ENCODE measurements around the gene ZNF425. TPM values are rescaled to one million over a fixed set of nuclear protein-coding genes. Genes with fewer than 3 reads are reported as not detected.

ZNF425 gene
- total RNA-seq, 1 experiment from 2014 or later: 3.0 TPM

GRCh38 chr7:149136118-149136517 is 10.0 kb upstream of the ZNF425 start:
- Histone ChIP-seq H3K36me3 (ENCODE audit: control insufficient read depth, insufficient read depth, low read length) (no peaks in the 10 kb centered on the region), H3K4me1 (ENCODE audit: control insufficient read depth, insufficient read depth, low read length) (no peaks in the 10 kb centered on the region), H3K4me3 (ENCODE audit: low read depth in 2 of 2, low read length in 2 of 2) (no peak overlapping the region), H3K27me3 (ENCODE audit: control insufficient read depth, insufficient read depth, low read length) (no peaks in the 10 kb centered on the region), H3K9me3 (ENCODE audit: control insufficient read depth, insufficient read depth, low read depth, low read length) (no peaks in the 10 kb centered on the region), H3K27ac (ENCODE audit: low read length) (no peak overlapping the region)
- no peak for ATAC-seq
- CTCF ChIA-PET: interaction anchor here (0.6 kb wide), 1 partner anchor 9 kb away, joined by 4 read pairs; no protein-coding TSS in a partner anchor
- in situ Hi-C loops (cut with HindIII; ENCODE audit: low pct_unique_long_range_greater_than_20kb, low sequenced_read_pairs): no loop called here
- no TSS peak for BruUV-seq (replicated peaks)
- TF ChIP-seq, protein P1, sequence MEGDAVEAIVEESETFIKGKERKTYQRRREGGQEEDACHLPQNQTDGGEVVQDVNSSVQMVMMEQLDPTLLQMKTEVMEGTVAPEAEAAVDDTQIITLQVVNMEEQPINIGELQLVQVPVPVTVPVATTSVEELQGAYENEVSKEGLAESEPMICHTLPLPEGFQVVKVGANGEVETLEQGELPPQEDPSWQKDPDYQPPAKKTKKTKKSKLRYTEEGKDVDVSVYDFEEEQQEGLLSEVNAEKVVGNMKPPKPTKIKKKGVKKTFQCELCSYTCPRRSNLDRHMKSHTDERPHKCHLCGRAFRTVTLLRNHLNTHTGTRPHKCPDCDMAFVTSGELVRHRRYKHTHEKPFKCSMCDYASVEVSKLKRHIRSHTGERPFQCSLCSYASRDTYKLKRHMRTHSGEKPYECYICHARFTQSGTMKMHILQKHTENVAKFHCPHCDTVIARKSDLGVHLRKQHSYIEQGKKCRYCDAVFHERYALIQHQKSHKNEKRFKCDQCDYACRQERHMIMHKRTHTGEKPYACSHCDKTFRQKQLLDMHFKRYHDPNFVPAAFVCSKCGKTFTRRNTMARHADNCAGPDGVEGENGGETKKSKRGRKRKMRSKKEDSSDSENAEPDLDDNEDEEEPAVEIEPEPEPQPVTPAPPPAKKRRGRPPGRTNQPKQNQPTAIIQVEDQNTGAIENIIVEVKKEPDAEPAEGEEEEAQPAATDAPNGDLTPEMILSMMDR (IDR thresholded peaks at IDR 0.05): no peak
- TF ChIP-seq TCF7L2 (IDR thresholded peaks at IDR 0.05; ENCODE audit: low read depth, low read length) (no peak), POLR2AphosphoS5 (IDR thresholded peaks at IDR 0.05; ENCODE audit: low read depth, low read length) (no peak), REST (IDR thresholded peaks at IDR 0.05; ENCODE audit: insufficient read depth in 1 of 2, low read depth in 2 of 2, low read length in 1 of 2) (no peak), SIN3A (IDR thresholded peaks at IDR 0.05; ENCODE audit: borderline replicate concordance, insufficient read depth, low read depth, low read length) (no peak)
- POLR2A ChIA-PET: no interaction called here
- no peak for DNase-seq (ENCODE audit: low read depth, low spot score)
- intact Hi-C loops (cut with micrococcal nuclease; ENCODE audit: unreplicated experiment): no loop called here

DNA sequence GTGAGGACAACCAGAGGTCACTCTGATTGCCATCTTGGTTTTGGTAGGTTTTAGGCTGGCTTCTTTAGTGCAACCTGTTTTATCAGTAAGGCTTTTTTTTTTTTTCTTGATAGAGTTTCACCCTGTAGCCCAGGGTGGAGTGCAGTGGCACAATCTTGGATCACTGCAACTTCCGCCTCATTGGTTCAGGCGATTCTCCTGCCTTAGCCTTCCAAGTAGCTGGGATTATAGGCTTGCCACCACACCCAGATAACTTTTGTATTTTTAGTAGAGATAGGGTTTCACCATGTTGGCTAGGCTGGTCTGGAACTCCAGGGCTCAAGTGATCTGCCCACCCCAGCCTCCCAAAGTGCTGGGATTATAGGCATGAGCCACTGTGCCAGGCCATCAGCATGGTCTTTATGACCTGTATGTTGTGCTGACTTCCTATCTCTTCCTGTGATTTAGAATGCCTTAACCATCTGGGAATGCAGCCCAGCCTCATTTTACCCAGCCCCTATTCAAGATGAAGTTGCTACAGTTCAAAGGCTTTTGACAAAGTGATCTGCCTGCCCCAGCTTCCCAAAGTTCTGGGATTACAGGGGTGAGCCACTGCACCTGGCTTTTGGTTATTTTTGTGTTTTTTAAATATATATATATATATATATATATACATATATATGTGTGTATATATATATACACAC is 7.0 kb upstream of the ZNF425 start:
- H3K36me3 ChIP-seq (ENCODE audit: control insufficient read depth, insufficient read depth, low read length): 0 out of 2 replicates have a peak, but pooled peaks cover 2% of the 10 kb centered on the region
- intact Hi-C loops (cut with micrococcal nuclease; ENCODE audit: unreplicated experiment) (no loop called here), in situ Hi-C loops (cut with HindIII; ENCODE audit: low pct_unique_long_range_greater_than_20kb, low sequenced_read_pairs) (no loop called here)
- ATAC-seq: no peak
- ChIA-PET CTCF (interaction anchor here (0.6 kb wide), 1 partner anchor 13 kb away, joined by 9 read pairs; no protein-coding TSS in a partner anchor), POLR2A (no interaction called here)
- TF ChIP-seq, protein P1 (IDR thresholded peaks at IDR 0.05): no peak
- no peak for TF ChIP-seq SIN3A (IDR thresholded peaks at IDR 0.05; ENCODE audit: borderline replicate concordance, insufficient read depth, low read depth, low read length)
- H3K27ac ChIP-seq (ENCODE audit: low read length): no peak overlapping the region
- BruUV-seq (replicated peaks): no TSS peak
- H3K4me1 ChIP-seq (ENCODE audit: control insufficient read depth, insufficient read depth, low read length): no peaks in the 10 kb centered on the region
- H3K9me3 ChIP-seq (ENCODE audit: control insufficient read depth, insufficient read depth, low read depth, low read length): peaks cover 9% of the 10 kb centered on the region; the same call in 1 of the 2 replicates
- no peak overlapping the region for H3K4me3 ChIP-seq (ENCODE audit: low read depth in 2 of 2, low read length in 2 of 2)
- DNase-seq (ENCODE audit: low read depth, low spot score): no peak
- no peaks in the 10 kb centered on the region for H3K27me3 ChIP-seq (ENCODE audit: control insufficient read depth, insufficient read depth, low read length)

Measured in Panc1 (cell line).